ENCODE measurements around the gene TCF3. TPM values are rescaled to one million over a fixed set of nuclear protein-coding genes. Genes with fewer than 3 reads are reported as not detected.

The TCF3 gene
- total RNA-seq, 1 donor from 2014 or later: 123 TPM

DNA sequence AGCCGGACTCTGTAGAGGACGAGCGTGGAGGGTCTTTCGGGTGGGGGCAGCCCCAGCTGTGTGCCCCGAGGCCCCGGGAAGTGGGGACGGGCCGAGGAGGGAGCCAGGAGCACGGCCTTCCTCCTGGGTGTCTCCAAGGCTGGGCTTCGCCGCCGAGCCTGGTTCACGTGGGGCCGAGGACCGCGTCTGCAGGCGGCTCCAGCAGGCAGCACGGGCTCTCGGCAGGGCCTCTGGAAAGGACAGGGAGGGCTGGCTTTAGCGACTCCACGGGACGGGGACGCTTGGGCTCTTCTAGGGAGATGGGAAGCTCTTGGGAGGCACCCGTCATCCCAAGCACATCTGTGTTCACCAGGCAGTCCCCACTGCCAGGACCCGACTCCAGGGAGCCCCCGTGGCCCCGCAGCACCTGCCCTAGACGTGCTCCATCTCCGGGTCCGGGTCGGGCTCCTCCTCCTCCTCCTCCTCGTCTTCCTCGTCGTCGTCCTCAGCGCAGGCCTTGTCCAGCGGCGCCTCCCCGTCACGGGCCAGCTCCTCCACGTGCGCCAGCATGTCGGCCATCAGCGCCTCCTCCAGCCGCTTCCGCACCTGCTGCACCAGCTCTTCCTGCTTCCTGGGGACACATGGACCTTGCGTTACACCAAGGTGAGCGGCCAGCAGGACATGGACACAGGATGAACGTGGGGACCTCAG, 74.3 kb downstream of the TCF3 start:
- TF ChIP-seq, protein P1, sequence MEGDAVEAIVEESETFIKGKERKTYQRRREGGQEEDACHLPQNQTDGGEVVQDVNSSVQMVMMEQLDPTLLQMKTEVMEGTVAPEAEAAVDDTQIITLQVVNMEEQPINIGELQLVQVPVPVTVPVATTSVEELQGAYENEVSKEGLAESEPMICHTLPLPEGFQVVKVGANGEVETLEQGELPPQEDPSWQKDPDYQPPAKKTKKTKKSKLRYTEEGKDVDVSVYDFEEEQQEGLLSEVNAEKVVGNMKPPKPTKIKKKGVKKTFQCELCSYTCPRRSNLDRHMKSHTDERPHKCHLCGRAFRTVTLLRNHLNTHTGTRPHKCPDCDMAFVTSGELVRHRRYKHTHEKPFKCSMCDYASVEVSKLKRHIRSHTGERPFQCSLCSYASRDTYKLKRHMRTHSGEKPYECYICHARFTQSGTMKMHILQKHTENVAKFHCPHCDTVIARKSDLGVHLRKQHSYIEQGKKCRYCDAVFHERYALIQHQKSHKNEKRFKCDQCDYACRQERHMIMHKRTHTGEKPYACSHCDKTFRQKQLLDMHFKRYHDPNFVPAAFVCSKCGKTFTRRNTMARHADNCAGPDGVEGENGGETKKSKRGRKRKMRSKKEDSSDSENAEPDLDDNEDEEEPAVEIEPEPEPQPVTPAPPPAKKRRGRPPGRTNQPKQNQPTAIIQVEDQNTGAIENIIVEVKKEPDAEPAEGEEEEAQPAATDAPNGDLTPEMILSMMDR (IDR thresholded peaks at IDR 0.05; ENCODE audit: insufficient read depth, low read length, poor library complexity, severe bottlenecking): no peak
- DNase-seq (ENCODE audit: low read depth): no peak
- no peaks in the 10 kb centered on the region for H3K27me3 ChIP-seq (ENCODE audit: control insufficient read depth, insufficient read depth, low read length)
- peaks cover 1% of the 10 kb centered on the region for H3K36me3 ChIP-seq (ENCODE audit: control insufficient read depth, insufficient read depth, low read length)
- H3K4me3 ChIP-seq (ENCODE audit: low read depth, low read length): no peak overlapping the region

DNA sequence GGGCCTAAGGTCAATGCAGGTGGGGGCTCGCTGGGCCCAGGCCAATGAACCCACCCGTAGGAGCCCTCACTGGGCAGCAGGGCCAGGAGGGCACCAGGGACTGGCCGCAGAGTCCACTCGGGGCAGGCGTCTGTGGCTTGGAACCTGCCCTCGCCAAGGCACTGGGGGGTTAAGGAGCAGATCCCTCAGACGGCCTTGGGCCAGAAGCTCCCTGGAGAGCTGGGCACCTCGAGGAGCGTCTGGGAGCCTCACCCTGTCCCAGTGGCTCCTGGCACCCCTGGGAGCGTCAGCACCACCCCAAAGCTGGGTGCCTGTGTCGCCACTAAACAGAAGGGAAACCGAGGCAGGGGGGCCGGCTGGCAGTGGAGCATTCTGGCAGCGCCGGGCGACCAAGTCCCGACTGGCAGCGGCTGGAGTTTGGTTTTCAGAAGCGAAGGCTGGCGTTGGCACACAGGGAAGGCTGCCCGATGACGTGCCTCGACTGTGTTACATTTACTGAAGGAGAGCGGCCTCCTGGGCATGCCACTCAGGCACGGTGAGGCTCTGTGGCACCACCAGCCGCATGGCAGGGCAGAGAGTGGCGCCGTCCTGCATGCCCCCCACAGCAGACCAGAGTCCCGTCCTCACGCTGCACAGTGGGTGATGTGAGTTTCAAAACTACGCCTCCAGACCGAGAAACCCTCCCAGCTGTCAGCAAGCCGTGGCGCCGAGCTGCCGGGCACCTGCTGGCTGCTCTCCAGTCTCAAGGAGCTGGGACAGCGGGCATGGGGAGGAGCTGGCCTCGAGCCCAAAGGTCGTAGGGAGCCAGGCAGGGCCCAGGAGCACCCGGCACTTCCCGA, 75.1 kb downstream of the TCF3 start:
- Histone ChIP-seq H3K27me3 (ENCODE audit: control insufficient read depth, insufficient read depth, low read length) (no peaks in the 10 kb centered on the region), H3K4me3 (ENCODE audit: low read depth, low read length) (no peak overlapping the region), H3K36me3 (ENCODE audit: control insufficient read depth, insufficient read depth, low read length) (no peaks in the 10 kb centered on the region)
- TF ChIP-seq, protein P1 (IDR thresholded peaks at IDR 0.05; ENCODE audit: insufficient read depth, low read length, poor library complexity, severe bottlenecking): no peak
- no peak for DNase-seq (ENCODE audit: low read depth)

DNA sequence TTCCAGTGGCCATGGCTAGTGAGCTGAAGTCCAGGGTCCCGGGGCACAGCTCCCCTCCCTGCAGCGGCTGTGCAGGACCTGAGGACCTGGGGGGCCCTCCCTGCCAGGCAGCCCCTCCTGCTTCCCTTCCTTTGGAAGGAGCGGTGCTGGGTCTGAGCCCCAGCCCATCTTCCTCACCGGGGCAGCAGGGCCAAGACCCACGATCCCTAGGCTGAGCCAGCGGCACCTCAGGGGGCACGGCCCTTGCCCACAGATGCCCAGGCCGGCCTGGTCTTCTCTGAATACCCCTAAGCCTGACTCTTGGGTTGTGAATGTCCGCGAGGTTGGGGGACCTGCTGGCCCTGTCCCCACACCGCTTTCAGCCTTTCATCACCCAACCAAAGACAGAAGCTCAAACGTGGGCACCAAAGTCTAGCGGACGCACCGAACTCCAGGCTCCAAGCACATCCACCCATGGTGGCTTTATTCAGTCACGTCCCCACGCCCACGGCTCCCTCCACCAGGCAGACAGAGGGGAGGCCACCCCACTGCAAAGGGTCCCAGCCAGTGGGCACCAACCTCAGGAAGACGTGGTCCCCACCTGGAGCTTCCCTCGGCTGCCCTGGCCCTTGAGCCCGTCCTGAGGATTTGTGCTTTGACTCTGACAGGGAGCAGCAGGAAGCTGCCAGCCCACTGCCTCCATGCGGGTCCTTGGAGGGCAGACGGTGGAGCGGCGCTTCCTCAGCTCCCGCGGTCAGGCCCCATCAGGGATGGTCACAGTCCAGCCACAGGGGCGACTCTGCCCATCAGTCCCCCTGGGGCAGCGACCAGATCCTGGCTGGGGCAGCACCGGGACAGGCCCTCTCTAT, 75.9 kb downstream of the TCF3 start:
- no peaks in the 10 kb centered on the region for H3K36me3 ChIP-seq (ENCODE audit: control insufficient read depth, insufficient read depth, low read length)
- DNase-seq (ENCODE audit: low read depth): no peak
- H3K27me3 ChIP-seq (ENCODE audit: control insufficient read depth, insufficient read depth, low read length): no peaks in the 10 kb centered on the region
- no peak overlapping the region for H3K4me3 ChIP-seq (ENCODE audit: low read depth, low read length)
- TF ChIP-seq, protein P1 (IDR thresholded peaks at IDR 0.05; ENCODE audit: insufficient read depth, low read length, poor library complexity, severe bottlenecking): no peak

DNA sequence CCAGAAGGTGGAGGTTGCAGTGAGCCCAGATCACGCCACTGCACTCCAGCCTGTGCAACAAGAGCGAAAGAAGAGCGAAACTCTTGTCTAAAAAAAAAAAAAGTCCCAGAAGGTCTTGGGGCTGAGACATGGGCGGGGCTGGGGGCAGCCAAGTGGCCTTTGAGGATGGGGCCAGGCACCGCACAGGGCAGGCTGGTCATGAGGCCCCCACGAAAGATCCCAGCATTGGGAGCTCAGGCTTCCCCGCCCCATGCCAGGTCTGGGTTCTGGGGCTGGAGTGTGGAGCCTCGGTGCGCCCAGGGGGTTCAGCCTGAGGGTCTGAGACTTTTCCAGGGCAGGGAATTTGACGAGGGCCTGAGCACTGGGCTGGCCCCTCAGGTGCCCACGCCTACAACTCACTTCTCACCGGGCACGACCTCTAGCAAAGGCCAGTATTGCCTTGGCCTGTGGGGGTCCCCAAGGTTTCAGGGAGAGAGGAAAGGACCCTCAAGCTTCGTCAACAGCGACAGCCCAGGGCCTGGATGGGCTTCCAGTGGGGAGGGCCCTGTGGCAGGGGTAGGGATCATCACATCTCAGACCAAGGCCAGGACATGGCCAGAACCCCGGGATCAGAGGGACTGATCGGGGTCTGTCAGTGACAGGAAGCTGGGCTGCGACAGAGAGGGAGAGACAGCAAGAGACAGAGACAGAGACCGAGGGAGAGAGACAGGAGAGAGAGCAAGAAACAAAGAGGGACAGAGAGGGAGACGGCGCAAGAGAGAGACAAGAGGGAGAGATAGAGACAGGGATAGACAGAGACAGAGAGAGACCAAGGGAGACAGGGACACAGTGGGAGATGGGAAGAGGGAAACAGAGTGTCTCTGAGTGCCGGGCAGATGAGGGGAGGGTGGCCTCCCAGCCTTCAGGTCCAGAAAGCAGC, 76.8 kb downstream of the TCF3 start:
- Histone ChIP-seq H3K27me3 (ENCODE audit: control insufficient read depth, insufficient read depth, low read length) (no peaks in the 10 kb centered on the region), H3K36me3 (ENCODE audit: control insufficient read depth, insufficient read depth, low read length) (no peaks in the 10 kb centered on the region), H3K4me3 (ENCODE audit: low read depth, low read length) (no peak overlapping the region)
- TF ChIP-seq, protein P1 (IDR thresholded peaks at IDR 0.05; ENCODE audit: insufficient read depth, low read length, poor library complexity, severe bottlenecking): no peak
- no peak for DNase-seq (ENCODE audit: low read depth)
